Activated B cell treated with CpG ODN at 0.5 μM for 24 hours (primary cell): ENCODE measurements around the gene CLTC. TPM values are rescaled to one million over a fixed set of nuclear protein-coding genes. Genes with fewer than 3 reads are reported as not detected.

Experiments used
- ATAC-seq: fragments of 200-7000 bp; cut with Tn5 transposase; one replicate; pipeline ENCODE4 v1.10.0; 2021; ENCODE audit warnings: low read depth, mild to moderate bottlenecking, moderate library complexity
- CTCF ChIA-PET: fragments of 350-600 bp; sonication (Branson Sonifier 250); formaldehyde crosslinking; loops from one replicate; lab custom pipeline; 2021; ENCODE audit warnings: antibody characterized with exemption; lab: Charles Lee
- POLR2A ChIA-PET: fragments of 350-600 bp; sonication (Branson Sonifier 250); formaldehyde crosslinking; loops from one replicate; lab custom pipeline; 2021; ENCODE audit warnings: antibody characterized with exemption; lab: Charles Lee
- DNase-seq: peaks from one replicate; pipeline ENCODE4 v3.0.0; 2022
- H3K27ac Mint-ChIP-seq: one replicate; pipeline ENCODE4 v1.8.0; 2020; ENCODE audit warnings: mixed read lengths
- H3K27me3 Mint-ChIP-seq: one replicate; pipeline ENCODE4 v1.8.0; 2021; ENCODE audit warnings: mixed read lengths
- H3K36me3 Mint-ChIP-seq: one replicate; pipeline ENCODE4 v1.8.0; 2021; ENCODE audit warnings: low read depth, mixed read lengths
- H3K4me1 Mint-ChIP-seq: one replicate; pipeline ENCODE4 v1.8.0; 2021; ENCODE audit warnings: mixed read lengths
- H3K4me3 Mint-ChIP-seq: one replicate; pipeline ENCODE4 v1.8.0; 2020; ENCODE audit warnings: mild to moderate bottlenecking, mixed read lengths
- H3K9me3 Mint-ChIP-seq: one replicate; pipeline ENCODE4 v1.8.0; 2020; ENCODE audit warnings: mixed read lengths
- CTCF ChIP-seq: fragments of 200-600 bp; IDR thresholded peaks from one replicate; pipeline ENCODE4 v1.8.0; 2022; ENCODE audit warnings: antibody characterized with exemption, mild to moderate bottlenecking
- intact Hi-C: fragments of 100-400 bp; cut with micrococcal nuclease; formaldehyde crosslinking; loops from one replicate; pipeline ENCODE4 v1.15.1; 2024
- total RNA-seq: library from RNA; stranded (reverse); gene quantifications from 2 replicates; pipeline ENCODE4 v1.2.3, GENCODE V29; 2022

The CLTC gene
- total RNA-seq, 1 donor from 2014 or later = 189 TPM

GRCh38 chr17:59669411-59669810, 49.7 kb downstream of the CLTC start:
- peak; percentile 71 for ATAC-seq
- POLR2A ChIA-PET = interaction anchor here (0.5 to 4.1 kb wide), 4 partner anchors 13 to 50 kb away, joined by 5 to 41 read pairs (median 8); partner anchors contain the start of gene CLTC
- H3K9me3 Mint-ChIP-seq = no peaks in the 10 kb centered on the region
- peaks cover 56% of the 10 kb centered on the region for H3K4me1 Mint-ChIP-seq
- H3K36me3 Mint-ChIP-seq = peaks cover 66% of the 10 kb centered on the region
- no peak overlapping the region for H3K4me3 Mint-ChIP-seq
- no peak for TF ChIP-seq CTCF
- CTCF ChIA-PET = interaction anchor here (1.5 kb wide), 1 partner anchor 9 kb away, joined by 5 read pairs; no protein-coding TSS in a partner anchor
- DNase-seq = no peak
- peak overlapping the region; percentile 77 for H3K27ac Mint-ChIP-seq
- intact Hi-C loops = loop anchor here (1.0 to 2.0 kb wide), 2 partner anchors 27 to 51 kb away; partner anchors contain the start of gene CLTC
- no peaks in the 10 kb centered on the region for H3K27me3 Mint-ChIP-seq

GRCh38 chr17:59669944-59670343, 50.2 kb downstream of the CLTC start:
- Mint-ChIP-seq H3K4me3 (peak overlapping the region; percentile 41), H3K9me3 (no peaks in the 10 kb centered on the region), H3K27me3 (no peaks in the 10 kb centered on the region), H3K27ac (peak overlapping the region; percentile 77), H3K36me3 (peaks cover 66% of the 10 kb centered on the region), H3K4me1 (peaks cover 61% of the 10 kb centered on the region)
- CTCF ChIA-PET = interaction anchor here (1.5 kb wide), 1 partner anchor 10 kb away, joined by 5 read pairs; no protein-coding TSS in a partner anchor
- intact Hi-C loops = loop anchor here (1.0 to 10.0 kb wide), 3 partner anchors 28 to 145 kb away; partner anchors contain the start of gene CLTC
- DNase-seq (no peak), ATAC-seq (peak; percentile 51)
- no peak for TF ChIP-seq CTCF
- POLR2A ChIA-PET = interaction anchor here (0.5 to 4.1 kb wide), 4 partner anchors 13 to 51 kb away, joined by 4 to 41 read pairs (median 7); partner anchors contain the start of gene CLTC

GRCh38 chr17:59671386-59671785, 51.7 kb downstream of the CLTC start:
- POLR2A ChIA-PET = interaction anchor here (0.9 to 4.1 kb wide), 2 partner anchors 24 to 52 kb away, joined by 3 to 41 read pairs; partner anchors contain the start of gene CLTC
- H3K27ac Mint-ChIP-seq = peak overlapping the region; percentile 72
- no peak for DNase-seq
- intact Hi-C loops = loop anchor here (10.0 kb wide), 1 partner anchor 147 kb away; no protein-coding TSS in a partner anchor
- H3K4me3 Mint-ChIP-seq = no peak overlapping the region
- TF ChIP-seq CTCF = no peak
- no peak for ATAC-seq
- CTCF ChIA-PET = interaction anchor here (1.4 kb wide), 2 partner anchors 12 to 153 kb away, joined by 3 to 6 read pairs; no protein-coding TSS in a partner anchor
- H3K36me3 Mint-ChIP-seq = peaks cover 63% of the 10 kb centered on the region
- peaks cover 68% of the 10 kb centered on the region for H3K4me1 Mint-ChIP-seq
- H3K27me3 Mint-ChIP-seq = no peaks in the 10 kb centered on the region
- no peaks in the 10 kb centered on the region for H3K9me3 Mint-ChIP-seq

- CTCF ChIA-PET = interaction anchor here (1.0 to 1.2 kb wide), 2 partner anchors 32 to 184 kb away, joined by 3 read pairs; no protein-coding TSS in a partner anchor
- TF ChIP-seq CTCF = no peak
- Mint-ChIP-seq H3K4me1 (peaks cover 44% of the 10 kb centered on the region), H3K27me3 (no peaks in the 10 kb centered on the region), H3K36me3 (peaks cover 67% of the 10 kb centered on the region), H3K9me3 (no peaks in the 10 kb centered on the region), H3K27ac (peak overlapping the region; percentile 72), H3K4me3 (peak overlapping the region; percentile 21)
- intact Hi-C loops = loop anchor here (10.0 kb wide), 1 partner anchor 150 kb away; no protein-coding TSS in a partner anchor
- ATAC-seq = peak; percentile 18
- no peak for DNase-seq
- POLR2A ChIA-PET = interaction anchor here (0.6 to 2.1 kb wide), 2 partner anchors 30 to 56 kb away, joined by 3 to 12 read pairs; partner anchors contain the start of gene CLTC
These were observed 55.5 kb downstream of the CLTC start for GRCh38 chr17:59675231-59675630.

GRCh38 chr17:59676716-59677115, 57.0 kb downstream of the CLTC start:
- no peaks in the 10 kb centered on the region for H3K27me3 Mint-ChIP-seq
- H3K36me3 Mint-ChIP-seq = peaks cover 69% of the 10 kb centered on the region
- ChIA-PET CTCF (no interaction called here), POLR2A (interaction anchor here (0.6 kb wide), 1 partner anchor 161 kb away, joined by 8 read pairs; no protein-coding TSS in a partner anchor)
- DNase-seq (no peak), ATAC-seq (no peak)
- H3K27ac Mint-ChIP-seq = no peak overlapping the region
- H3K4me1 Mint-ChIP-seq = peaks cover 29% of the 10 kb centered on the region
- no peaks in the 10 kb centered on the region for H3K9me3 Mint-ChIP-seq
- H3K4me3 Mint-ChIP-seq = no peak overlapping the region
- TF ChIP-seq CTCF = no peak
- intact Hi-C loops = loop anchor here (10.0 kb wide), 1 partner anchor 152 kb away; no protein-coding TSS in a partner anchor
